ENCODE data around the gene CHCHD3.

The CHCHD3 gene

GRCh38 chr7:132947011-132947410 lies 134.9 kb downstream of the CHCHD3 start:
- H3K27me3 ChIP-seq (ENCODE audit: insufficient read depth, low read depth), result no peaks in the 10 kb centered on the region
- no peak overlapping the region for H3K9ac ChIP-seq
- H2AFZ ChIP-seq (ENCODE audit: low read depth), result no peak overlapping the region
- H3K27ac ChIP-seq, result no peak overlapping the region
- H3K4me3 ChIP-seq (IDR thresholded peaks at IDR 0.05; ENCODE audit: insufficient read depth, low read depth, low read length), result no peak overlapping the region
- H3K79me2 ChIP-seq (ENCODE audit: insufficient read depth, low read depth), result no peaks in the 10 kb centered on the region
- H3K4me2 ChIP-seq, result no peak overlapping the region
- no peaks in the 10 kb centered on the region for H3K36me3 ChIP-seq (ENCODE audit: insufficient read depth)
- no peak for TF ChIP-seq CTCF (conservative IDR thresholded peaks at IDR 0.05; ENCODE audit: low read depth, low read length)
- no peaks in the 10 kb centered on the region for H4K20me1 ChIP-seq (ENCODE audit: insufficient read depth)
- no peaks in the 10 kb centered on the region for H3K4me1 ChIP-seq (ENCODE audit: low read depth, poor library complexity, severe bottlenecking)

GRCh38 chr7:132944774-132945173 lies 137.1 kb downstream of the CHCHD3 start:
- H3K4me2 ChIP-seq, result no peak overlapping the region
- no peak for TF ChIP-seq CTCF (conservative IDR thresholded peaks at IDR 0.05; ENCODE audit: low read depth, low read length)
- H2AFZ ChIP-seq (ENCODE audit: low read depth), result no peak overlapping the region
- H3K9ac ChIP-seq, result no peak overlapping the region
- no peaks in the 10 kb centered on the region for H4K20me1 ChIP-seq (ENCODE audit: insufficient read depth)
- no peaks in the 10 kb centered on the region for H3K27me3 ChIP-seq (ENCODE audit: insufficient read depth, low read depth)
- no peaks in the 10 kb centered on the region for H3K4me1 ChIP-seq (ENCODE audit: low read depth, poor library complexity, severe bottlenecking)
- H3K36me3 ChIP-seq (ENCODE audit: insufficient read depth), result no peaks in the 10 kb centered on the region
- H3K27ac ChIP-seq, result no peak overlapping the region
- no peaks in the 10 kb centered on the region for H3K79me2 ChIP-seq (ENCODE audit: insufficient read depth, low read depth)
- H3K4me3 ChIP-seq (IDR thresholded peaks at IDR 0.05; ENCODE audit: insufficient read depth, low read depth, low read length), result no peak overlapping the region

- Histone ChIP-seq H3K36me3 (ENCODE audit: insufficient read depth) (no peaks in the 10 kb centered on the region), H3K27ac (no peak overlapping the region), H4K20me1 (ENCODE audit: insufficient read depth) (no peaks in the 10 kb centered on the region), H3K4me2 (no peak overlapping the region), H2AFZ (ENCODE audit: low read depth) (no peak overlapping the region), H3K9ac (no peak overlapping the region), H3K4me3 (IDR thresholded peaks at IDR 0.05; ENCODE audit: insufficient read depth, low read depth, low read length) (no peak overlapping the region), H3K79me2 (ENCODE audit: insufficient read depth, low read depth) (no peaks in the 10 kb centered on the region), H3K27me3 (ENCODE audit: insufficient read depth, low read depth) (no peaks in the 10 kb centered on the region), H3K4me1 (ENCODE audit: low read depth, poor library complexity, severe bottlenecking) (no peaks in the 10 kb centered on the region)
- TF ChIP-seq CTCF (conservative IDR thresholded peaks at IDR 0.05; ENCODE audit: low read depth, low read length), result no peak
Measured at GRCh38 chr7:132943645-132944044, 138.2 kb downstream of the CHCHD3 start.

GRCh38 chr7:132942701-132943100 lies 139.2 kb downstream of the CHCHD3 start:
- H3K4me3 ChIP-seq (IDR thresholded peaks at IDR 0.05; ENCODE audit: insufficient read depth, low read depth, low read length), result no peak overlapping the region
- no peaks in the 10 kb centered on the region for H3K36me3 ChIP-seq (ENCODE audit: insufficient read depth)
- H3K79me2 ChIP-seq (ENCODE audit: insufficient read depth, low read depth), result no peaks in the 10 kb centered on the region

More at GRCh38 chr7:132942701-132943100, 139.2 kb downstream of the CHCHD3 start:
- Histone ChIP-seq H2AFZ (ENCODE audit: low read depth) (no peak overlapping the region), H3K4me1 (ENCODE audit: low read depth, poor library complexity, severe bottlenecking) (no peaks in the 10 kb centered on the region), H3K9ac (no peak overlapping the region), H4K20me1 (ENCODE audit: insufficient read depth) (no peaks in the 10 kb centered on the region), H3K27ac (no peak overlapping the region), H3K27me3 (ENCODE audit: insufficient read depth, low read depth) (no peaks in the 10 kb centered on the region), H3K4me2 (no peak overlapping the region)
- TF ChIP-seq CTCF (conservative IDR thresholded peaks at IDR 0.05; ENCODE audit: low read depth, low read length), result no peak
